GM18502 (cell line): Measurements from ENCODE around the gene SPCS3.
A peak's percentile ranks its signal among the peaks of the same experiment; 100 is the strongest.
"Not testable (repeated sequence)": the region's sequence is repeated elsewhere in the genome, so short reads cannot be mapped to it uniquely, and the experiment has no call there.

Source experiments
- ATAC-seq: cut with Tn5 transposase; IDR thresholded peaks from one replicate; pipeline ENCODE4 v1.9.1; 2021; ENCODE audit warnings: mild to moderate bottlenecking; ENCODE audit not compliant: unreplicated experiment, poor library complexity

SPCS3 gene

DNA sequence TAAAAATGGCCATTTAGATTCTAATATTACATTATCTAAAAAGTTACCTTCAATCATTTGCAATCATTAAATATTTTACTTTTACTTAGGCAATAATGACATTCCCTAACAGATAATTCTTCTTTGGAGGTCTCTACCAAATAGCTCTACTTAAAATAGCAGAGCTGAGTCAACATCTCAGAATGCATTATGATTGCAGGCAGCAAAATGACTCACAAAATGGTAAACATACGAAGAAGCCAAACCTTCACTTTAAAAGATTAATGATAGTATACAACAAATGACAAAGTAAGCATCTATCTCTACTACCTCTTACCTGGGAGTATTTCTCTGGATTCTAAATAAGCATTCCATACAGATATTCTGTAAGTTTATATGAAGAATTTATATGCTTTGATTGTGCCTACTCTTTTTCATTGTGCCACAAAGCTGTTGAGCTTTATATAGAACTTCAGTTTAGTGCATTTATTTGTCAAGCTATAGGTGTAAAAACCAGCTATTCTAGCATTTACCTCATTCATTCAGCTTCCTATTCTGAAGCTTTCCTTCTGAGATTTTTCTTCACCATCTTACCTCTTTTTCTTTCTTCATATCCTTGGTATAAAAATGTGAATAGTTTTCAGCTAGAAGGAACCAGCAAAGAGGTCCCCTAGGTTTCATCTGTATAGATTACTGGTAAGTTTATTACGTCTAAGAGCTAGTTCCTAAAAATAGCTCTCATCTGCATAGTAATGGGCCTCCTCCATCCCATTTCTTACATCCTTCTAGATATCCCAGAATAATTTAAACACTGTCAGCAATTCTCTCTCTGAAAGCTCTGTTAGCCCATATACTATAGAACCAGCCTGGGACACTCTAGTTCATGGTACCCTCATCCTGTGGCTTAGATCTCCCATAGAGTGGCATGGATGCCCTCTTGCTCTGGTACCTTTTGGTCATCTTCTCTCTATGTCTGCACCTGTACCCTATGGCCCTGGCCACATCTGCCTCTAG, 17.2 kb upstream of the SPCS3 start:
- no peak for ATAC-seq

- ATAC-seq: no peak
Observed at GRCh38 chr4:176303938-176304337, 15.8 kb upstream of the SPCS3 start.

GRCh38 chr4:176306837-176307665, 12.7 kb upstream of the SPCS3 start:
- ATAC-seq: no peak

DNA sequence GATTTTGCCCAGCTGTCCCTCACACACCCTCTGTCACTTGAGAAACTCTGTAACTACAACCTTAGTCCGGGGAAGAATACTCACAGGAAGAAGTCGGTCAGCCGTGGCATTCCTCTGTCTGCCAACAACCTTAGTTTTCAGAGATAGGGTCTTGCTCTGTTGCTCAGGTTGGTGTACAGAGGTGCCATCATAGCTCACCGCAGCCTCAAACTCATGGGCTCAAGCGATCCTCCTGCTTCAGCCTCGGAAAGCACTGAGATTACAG, 12.2 kb upstream of the SPCS3 start:
- ATAC-seq: no peak

DNA sequence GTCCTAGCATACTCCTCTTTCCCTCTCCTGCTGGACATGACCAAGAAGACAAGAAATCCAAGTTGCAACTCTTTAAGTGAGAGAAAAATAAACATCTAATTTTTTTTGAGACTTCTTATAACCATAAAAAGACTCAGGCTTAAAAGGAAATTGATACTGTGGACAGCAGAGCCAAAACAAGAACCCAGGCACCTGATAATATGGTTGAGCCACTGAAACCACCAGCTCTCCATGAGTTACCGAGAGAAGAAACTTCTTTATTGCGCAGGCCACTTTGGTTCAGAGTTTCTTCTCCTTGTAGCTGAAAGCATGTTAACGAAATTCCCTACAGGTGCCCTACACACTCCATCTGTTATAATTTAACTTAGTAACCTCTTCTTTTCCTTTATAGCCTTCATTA, 11.3 kb upstream of the SPCS3 start:
- peak; percentile 46 for ATAC-seq

GRCh38 chr4:176309046-176309445, 10.7 kb upstream of the SPCS3 start:
- ATAC-seq: peak; percentile 98

DNA sequence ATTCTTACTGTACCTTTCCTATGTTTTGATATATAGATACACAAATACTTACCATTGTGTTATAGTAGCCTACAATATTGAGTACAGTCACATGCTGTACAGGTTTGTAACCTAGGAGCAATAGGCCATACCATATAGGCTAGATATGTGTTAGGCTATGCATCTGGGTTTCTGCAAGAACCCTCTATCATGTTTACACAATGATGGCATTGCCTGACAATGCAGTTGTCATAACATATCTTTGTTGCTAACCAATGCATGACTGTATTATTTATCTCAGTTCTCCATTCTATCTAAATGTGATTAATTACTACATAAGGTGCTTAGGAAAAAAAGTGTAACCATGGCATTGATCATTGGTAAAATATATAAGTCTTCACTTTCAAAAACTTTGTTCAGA, 10.0 kb upstream of the SPCS3 start:
- no peak for ATAC-seq

GRCh38 chr4:176313596-176314336, 6.0 kb upstream of the SPCS3 start:
- no peak for ATAC-seq

DNA sequence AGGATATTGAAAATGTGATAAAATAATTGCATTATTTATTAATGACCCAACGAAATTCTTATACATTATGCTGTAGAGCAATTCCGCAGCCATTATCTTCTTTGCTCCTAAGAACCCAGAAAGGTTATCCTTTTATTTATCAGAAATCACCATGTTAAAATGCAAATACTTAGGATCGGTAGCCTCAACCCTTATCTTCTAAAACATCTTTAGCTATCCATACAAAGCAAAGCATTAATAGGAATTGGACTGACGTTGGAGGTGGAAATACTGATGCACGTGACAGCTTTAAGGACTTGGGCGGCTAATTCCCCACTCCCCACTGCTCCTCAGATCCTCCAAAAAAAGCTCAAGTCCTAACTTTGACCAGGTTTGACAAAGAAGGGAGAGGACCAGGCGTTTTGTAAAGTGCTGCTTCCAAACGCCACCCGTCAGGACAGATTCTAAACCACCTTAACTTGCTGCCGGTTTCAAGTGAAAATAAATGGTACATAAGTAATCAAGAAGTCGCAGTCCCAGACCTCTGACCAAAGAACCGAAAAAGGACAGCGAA, 539 bp upstream of the SPCS3 start:
- no peak for ATAC-seq

- ATAC-seq: peak; percentile 83
Observed at GRCh38 chr4:176320340-176320975, 692 bp downstream of the SPCS3 start.

DNA sequence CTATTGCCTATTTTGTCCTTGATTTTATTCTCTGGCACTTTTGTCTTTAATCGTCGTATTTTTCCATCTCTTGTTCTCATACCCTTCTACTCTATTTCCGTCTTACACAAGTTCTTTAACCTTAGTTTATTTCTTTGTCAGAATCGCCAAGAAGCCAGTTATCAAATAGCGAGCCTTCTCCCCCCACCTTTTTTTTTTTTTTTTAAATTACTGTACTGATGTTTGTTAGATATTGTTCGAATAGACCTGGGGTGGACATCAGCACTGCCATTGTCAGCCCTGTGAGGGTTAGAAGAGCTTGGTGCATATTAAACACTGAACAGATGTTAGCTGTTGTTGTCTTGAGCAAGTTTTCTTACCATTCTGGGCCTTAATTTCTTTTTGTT, 1.2 kb downstream of the SPCS3 start:
- no peak for ATAC-seq

- ATAC-seq: no peak
Observed at GRCh38 chr4:176321589-176321988, 1.8 kb downstream of the SPCS3 start.

DNA sequence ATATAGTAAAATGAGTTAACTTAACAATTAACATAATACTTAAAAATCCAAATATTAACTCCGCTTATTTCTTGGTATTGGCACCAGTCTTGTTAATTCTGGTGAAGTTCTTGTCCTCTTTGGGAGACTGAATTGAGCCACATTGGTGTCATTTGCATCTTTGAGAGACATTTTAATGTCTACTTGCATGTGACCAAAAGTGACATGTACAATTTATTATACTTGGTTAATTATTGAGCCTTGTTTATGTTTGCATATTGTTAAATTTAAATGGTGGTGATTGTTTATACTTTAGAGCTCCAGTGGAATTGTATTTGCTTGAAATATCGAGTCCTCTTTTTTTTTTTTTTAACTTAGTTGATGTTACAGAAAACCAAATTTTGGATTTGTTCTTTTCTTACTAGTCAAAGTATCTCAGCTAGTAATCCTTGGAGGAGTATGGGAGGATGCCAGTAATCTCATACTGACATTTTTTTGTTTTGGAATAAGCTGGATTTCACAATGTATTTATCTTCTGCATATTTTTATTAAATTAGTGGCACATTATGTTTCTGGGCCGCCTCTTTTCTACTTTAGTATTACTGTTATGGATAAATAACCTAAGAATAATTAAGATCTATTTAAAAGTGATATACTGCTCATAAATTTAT, 3.9 kb downstream of the SPCS3 start:
- ATAC-seq: no peak

- ATAC-seq: not testable (repeated sequence)
Observed at GRCh38 chr4:176324876-176325275, 5.1 kb downstream of the SPCS3 start.

DNA sequence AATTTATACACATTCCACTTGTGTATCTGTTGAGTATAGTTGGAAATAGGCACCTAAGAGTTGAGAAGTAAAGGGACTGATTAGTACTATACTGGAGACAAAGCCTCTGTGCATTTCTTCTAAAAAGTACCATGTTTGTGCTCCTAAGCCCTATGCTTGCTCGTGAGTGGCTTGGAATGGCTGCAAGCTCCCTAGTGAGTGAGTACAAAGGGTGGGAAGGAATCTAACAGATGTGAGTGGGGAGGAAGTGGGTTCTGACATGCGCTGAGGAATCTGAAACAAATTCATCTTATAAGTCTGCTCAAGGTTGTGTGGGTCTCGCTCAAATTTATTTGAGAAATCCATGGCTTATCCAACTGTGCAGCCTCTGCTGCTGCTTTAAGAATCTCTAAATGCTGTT, 13.3 kb downstream of the SPCS3 start:
- no peak for ATAC-seq

DNA sequence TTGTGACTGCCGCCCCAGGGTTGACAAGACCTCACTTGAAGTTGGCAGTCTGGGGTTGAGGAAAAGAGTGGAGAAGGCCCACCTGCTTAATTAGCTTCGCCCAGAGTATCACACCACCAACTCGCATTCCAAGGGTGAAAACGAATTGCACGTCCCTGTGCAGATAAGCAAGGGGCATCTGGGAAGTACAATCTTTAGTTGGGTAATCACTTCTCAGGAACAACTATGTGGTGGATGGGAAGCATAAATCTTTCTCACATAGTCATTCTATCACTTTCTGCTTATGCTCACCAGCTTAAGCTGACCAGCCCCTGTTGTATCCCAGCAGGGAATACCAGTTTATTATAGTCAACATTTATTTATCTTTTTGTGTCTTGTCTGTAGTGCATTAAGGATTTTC, 14.3 kb downstream of the SPCS3 start:
- ATAC-seq: no peak

GRCh38 chr4:176335421-176335820, 15.7 kb downstream of the SPCS3 start:
- ATAC-seq: no peak

DNA sequence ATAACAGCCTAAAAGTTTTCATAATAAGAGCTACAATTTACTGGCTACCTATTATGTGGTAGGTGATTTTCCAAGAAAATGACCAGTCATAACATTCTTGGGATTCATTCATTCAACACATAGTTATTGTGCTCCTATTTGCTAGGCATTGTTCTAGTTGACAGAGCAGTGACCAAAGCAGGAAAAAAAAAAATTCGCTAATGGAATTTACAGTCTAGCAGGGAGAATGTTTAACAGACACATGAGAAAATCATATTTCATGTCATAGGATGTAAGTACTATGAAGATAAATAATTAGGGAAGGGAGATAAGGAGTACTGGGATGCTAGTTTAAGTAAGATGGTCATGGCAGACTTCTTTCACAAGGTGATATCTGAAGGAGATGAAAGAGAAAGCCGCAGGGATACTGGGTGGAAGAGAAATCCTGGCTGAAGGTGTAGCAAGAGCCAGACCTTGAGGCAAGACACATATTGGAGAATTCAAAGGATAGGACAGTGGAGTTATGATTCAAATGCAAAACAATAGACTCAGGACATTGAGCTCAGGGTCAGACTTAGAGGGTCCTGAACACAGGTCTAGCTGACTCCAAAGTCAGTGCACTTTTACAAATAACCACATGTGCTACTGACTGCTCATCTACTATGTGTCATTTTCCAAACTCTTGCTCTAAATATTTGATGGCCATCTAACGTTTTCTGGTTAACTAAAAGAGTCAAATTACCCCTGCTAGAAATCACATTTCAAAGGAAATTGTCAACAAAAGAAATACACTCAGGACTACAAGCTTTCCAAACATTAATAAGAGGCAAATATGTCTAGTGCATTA, 20.4 kb downstream of the SPCS3 start:
- ATAC-seq: no peak
